Activated CD4-positive, alpha-beta T cell treated with anti-CD3 and anti-CD28 coated beads, Interleukin-2, amount 50 U/mL, for 16 hours (primary cell): ENCODE data around the gene ABCF3.
"Not testable (repeated sequence)": the region's sequence is repeated elsewhere in the genome, so short reads cannot be mapped to it uniquely, and the experiment has no call there.

Source experiments
- DNase-seq: peaks from one replicate; pipeline ENCODE4 v3.0.0-alpha.2; 2020

ABCF3 gene, protein sequence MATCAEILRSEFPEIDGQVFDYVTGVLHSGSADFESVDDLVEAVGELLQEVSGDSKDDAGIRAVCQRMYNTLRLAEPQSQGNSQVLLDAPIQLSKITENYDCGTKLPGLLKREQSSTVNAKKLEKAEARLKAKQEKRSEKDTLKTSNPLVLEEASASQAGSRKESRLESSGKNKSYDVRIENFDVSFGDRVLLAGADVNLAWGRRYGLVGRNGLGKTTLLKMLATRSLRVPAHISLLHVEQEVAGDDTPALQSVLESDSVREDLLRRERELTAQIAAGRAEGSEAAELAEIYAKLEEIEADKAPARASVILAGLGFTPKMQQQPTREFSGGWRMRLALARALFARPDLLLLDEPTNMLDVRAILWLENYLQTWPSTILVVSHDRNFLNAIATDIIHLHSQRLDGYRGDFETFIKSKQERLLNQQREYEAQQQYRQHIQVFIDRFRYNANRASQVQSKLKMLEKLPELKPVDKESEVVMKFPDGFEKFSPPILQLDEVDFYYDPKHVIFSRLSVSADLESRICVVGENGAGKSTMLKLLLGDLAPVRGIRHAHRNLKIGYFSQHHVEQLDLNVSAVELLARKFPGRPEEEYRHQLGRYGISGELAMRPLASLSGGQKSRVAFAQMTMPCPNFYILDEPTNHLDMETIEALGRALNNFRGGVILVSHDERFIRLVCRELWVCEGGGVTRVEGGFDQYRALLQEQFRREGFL

DNA sequence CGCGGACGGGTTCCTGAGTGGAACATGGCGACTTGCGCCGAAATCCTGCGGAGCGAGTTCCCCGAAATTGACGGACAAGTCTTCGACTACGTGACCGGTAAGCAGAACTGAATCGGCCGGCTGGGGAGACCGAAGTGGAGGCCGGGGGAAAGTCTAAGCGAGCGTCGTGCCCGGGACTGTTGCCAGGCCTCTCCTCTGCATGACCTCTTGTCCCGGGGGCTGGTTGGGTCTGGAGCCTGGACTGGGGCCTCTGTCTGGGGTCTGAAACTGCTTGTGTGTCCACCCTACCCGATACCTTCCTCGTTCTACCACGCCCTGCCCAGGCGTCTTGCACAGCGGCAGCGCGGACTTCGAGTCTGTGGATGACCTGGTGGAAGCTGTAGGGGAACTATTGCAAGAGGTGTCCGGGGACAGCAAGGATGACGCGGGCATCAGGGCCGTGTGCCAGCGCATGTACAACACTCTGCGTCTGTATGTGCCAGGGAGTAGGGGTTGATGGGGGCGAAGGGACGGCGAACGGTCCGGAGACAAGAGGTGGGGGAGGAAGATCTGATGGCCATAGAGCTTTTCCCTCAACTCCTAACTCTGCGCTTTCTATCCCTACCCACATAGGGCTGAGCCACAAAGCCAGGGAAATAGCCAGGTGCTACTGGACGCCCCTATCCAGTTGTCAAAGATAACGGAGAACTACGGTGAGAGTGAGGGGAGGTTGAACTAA, at the start of gene ABCF3:
ABCF3 (plus strand) TSS at position 16 of the 718 bp plus-strand sequence; CDS start at position 25, 9 bp downstream.
- no peak for DNase-seq

DNA sequence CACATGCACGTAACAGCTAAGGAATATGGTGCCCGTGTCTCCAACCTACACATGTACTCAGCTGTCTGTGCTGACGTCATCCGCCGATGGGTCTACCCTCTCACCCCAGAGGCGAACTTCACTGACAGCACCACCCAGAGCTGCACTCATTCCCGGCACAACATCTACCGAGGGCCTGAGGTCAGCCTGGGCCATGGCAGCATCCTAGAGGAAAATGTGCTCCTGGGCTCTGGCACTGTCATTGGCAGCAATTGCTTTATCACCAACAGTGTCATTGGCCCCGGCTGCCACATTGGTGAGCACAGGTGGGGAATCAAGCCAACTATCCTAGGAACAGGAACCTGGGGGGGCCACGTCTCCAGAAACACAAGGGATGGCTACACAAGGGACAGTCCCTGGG, 45.6 kb upstream of the ABCF3 start:
- DNase-seq: no peak

DNA sequence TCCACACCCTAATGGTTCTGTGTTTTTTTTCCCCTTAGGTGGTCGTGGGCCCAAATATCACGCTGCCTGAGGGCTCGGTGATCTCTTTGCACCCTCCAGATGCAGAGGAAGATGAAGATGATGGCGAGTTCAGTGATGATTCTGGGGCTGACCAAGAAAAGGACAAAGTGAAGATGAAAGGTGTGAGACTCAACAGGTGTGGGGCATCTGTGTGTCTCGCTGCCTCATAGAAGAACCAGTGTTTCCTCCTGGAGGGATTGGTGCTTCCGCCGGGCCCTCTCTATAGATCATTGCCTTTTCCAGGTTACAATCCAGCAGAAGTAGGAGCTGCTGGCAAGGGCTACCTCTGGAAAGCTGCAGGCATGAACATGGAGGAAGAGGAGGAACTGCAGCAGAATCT, 43.8 kb upstream of the ABCF3 start:
- DNase-seq: no peak

DNA sequence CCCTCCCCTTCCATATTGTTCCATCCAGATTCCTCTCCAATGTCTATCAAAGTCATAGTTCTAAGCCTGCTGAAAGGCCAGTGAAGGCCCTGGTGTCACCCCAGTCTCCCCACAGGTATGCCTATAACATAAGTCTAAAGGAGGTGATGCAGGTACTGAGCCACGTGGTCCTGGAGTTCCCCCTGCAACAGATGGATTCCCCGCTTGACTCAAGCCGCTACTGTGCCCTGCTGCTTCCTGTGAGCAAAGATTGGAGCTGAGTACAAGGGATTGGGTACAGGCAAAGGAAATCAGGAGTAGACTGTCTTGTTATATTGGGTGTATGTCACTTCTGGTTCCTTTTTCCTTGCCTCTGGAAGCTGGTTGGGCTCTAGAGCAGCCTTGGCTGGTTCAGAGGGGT, 42.7 kb upstream of the ABCF3 start:
- DNase-seq: no peak

DNA sequence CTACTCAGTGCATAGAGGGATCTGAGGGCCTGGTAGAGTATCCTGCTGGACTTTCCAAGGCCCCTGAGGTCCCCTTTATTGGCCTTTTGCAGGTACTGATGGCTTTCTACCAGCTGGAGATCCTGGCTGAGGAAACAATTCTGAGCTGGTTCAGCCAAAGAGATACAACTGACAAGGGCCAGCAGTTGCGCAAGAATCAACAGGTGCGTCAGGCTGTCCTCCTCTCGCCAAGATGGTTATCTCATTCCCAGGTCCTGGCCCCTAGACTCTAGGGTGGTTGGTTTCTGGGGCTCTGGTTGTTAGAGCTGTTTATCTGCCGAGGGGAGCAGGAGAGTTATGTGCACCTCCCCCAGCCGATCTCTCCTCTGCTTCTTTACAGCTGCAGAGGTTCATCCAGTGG, 41.5 kb upstream of the ABCF3 start:
- no peak for DNase-seq

- peak; percentile 22 for DNase-seq
Measured at GRCh38 chr3:184145111-184145524, 40.9 kb upstream of the ABCF3 start.

GRCh38 chr3:184145751-184146270, 40.2 kb upstream of the ABCF3 start:
- DNase-seq: no peak

DNA sequence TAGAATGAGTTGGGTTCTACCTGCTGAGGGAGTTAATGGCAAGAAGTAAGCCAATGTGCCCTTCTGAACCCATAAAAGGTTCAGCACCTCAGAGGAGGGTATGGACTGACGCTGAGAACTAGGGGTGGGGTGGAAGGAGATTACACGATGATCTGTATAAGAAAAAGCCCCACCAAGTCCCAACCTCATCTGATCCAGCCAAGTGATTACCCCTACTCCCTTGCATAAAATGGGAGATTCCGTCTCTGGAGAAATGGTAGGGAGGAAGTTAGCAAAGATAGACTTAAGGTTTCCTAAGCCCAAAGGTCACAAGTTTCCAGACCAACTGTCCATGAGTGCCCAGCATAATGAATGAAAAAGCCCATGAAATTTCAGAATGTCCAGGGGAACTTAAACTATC, 37.9 kb upstream of the ABCF3 start:
- DNase-seq: no peak

GRCh38 chr3:184149123-184149522, 36.9 kb upstream of the ABCF3 start:
- no peak for DNase-seq

DNA sequence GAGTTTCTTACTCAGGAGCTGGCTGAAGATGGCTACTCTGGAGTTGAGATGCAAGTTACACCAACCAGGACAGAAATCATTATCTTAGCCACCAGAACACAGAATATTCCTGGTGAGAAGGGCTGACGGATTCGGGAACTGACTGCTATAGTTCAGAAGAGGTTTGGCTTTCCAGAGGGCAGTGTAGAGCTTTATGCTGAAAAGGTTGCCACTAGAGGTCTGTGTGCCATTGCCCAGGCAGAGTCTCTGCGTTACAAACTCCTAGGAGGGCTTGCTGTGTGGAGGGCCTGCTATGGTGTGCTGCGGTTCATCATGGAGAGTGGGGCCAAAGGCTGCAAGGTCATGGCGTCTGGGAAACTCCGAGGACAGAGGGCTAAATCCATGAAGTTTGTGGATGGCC, 36.2 kb upstream of the ABCF3 start:
- not testable (repeated sequence) for DNase-seq

DNA sequence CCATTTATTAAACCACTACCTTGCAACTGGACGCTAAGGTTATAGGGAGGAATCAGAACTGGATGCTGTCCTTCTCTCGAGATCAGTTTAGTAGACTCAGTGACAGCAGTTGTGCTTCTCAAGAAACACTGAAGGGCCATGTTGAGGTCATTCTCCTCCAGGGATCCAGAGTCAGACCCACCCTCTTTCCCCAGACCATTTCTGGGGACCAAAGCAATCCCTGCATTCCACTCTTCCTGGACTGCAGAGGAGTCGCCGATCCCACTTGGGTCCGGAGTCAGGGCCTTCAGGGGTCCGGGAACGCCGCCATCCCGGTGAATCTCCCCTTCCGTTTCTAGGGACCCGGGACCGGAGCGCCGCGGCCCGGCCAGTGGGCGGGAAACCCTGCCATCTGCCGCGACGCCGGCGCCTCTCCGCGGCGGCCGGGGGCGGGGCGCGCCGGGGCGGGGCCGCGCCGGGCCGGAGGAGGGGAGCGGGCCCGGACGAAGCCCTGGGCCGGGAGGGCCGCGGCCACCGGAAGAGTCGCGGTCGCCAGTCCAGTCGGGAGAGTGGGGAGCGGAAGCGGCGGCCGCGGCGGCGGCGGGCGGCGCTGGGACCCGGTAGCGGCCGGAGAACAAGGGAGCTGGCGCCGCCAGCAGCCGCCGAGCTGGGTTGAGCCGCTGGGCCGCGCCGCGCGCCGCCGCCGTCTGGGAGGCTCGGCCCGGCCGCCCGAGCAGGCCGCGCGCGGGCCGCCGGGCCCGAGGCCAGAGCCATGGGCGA, 30.9 kb upstream of the ABCF3 start, which contains the start of gene DVL3:
DVL3 (plus strand) TSS at position 493 of the 759 bp plus-strand sequence; CDS start at position 752, 259 bp downstream.
- DNase-seq: peak; percentile 42

GRCh38 chr3:184155644-184156521, 30.1 kb upstream of the ABCF3 start:
- peak; percentile 41 for DNase-seq

DNA sequence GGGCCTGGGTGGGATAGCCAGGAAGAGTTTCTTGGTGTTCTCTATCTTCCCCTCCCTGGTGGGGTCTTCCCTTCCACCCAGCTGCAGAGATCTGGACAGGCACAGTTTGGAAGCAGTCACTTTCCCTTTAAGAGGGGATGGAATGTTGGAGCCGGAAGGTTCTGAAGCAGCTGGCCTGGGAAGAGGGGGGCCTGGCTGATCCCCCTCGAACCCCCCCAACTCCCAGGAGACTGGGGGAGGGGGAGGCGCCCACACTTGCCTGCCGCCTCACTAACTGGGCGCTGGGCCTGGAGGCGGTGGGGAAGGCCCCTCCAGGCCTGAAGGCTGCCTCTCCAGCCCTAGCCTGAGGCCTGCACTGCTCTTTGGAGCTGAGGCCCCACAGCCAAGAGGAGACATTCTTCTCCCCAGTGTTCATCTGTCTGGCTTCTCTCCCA, 29.5 kb upstream of the ABCF3 start:
- DNase-seq: no peak

- no peak for DNase-seq
Measured at GRCh38 chr3:184157206-184157605, 28.8 kb upstream of the ABCF3 start.

GRCh38 chr3:184158404-184158803, 27.6 kb upstream of the ABCF3 start:
- DNase-seq: no peak

DNA sequence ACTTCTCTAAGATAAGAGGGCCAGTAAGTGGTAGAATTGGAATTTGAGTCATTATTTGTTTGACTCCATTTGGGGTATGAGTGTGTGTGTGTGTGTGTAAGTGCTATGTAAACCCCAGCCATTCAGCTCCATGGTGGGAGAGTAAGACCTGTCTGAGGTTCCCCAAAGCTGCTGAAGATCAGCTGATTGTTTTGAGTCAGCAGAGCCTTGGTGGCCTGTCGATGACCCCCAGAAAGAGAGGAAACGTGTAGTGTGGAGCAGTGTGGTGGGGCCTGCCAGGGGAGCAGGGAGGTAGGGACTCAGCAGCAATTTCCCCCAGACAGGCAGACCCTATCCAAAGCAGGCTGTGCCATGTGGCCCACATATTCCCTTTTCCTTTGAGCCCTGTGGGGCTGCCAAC, 25.5 kb upstream of the ABCF3 start:
- DNase-seq: peak; percentile 21

DNA sequence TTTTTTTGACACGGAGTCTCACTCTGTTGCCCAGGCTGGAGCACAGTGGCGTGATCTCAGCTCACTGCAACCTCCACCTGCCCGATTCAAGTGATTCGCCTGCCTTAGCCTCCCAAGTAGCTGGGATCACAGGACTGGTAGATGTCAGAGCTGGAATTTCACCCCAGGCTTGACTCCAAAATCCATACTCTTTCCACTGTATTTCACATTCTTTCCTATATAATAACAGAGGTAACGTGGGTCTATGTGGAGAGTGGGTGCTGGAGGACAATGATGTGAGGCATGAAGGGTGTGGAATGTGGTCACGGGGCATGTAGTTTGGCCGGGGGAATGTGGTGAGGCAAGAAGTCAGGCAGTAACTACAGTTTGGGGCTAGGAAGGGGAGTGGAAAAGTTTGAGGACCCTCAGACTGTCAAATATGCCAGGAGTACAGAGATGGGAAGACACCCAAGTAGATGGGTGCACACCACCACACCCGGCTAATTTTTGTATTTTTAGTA, 23.4 kb upstream of the ABCF3 start:
- DNase-seq: not testable (repeated sequence)

DNA sequence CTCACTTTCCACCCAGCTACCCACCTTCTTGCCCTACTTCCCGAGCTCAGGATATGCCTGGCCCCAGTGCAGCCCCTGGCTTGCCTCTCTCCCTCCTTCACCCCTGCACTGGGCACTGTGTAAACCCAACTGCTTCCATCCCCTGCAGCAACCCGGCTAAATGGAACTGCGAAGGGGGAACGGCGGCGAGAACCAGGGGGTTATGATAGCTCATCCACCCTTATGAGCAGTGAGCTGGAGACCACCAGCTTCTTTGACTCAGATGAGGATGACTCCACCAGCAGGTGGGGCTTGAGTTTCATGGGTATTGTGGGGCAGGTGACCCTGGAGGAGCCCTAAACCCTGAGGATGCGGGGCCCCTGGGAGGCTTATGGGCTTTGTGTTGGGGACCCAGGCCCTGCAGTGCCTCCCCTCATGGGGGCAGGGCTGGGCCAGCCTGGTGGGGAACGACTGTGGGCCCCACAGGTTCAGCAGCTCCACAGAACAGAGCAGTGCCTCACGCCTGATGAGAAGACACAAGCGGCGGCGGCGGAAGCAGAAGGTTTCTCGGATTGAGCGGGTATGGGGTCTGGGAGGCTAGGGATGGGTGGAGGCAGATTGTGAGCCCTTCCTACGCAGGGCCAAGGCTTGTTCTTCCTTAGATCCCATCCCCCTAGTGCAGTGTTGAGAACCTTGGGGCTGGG, 21.2 kb upstream of the ABCF3 start:
- DNase-seq: no peak

DNA sequence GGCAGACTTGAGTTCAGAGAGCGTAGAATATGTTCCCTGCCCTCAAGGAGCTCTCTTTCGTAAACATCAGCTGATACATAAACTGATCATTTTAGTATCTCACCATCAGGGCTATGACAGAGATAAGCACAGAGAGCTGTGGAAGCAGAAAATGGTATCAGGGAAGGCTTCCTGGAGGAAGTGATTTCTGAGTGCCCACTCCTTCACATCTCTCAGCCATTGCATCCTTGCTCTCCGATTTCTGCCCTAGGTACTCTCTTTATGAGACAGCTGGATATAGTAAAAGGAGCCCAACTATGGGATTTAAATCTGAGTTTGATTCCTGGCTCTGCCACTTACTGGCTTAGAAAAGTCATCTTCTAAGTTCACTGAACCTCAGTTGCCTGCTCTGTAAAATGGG, 20.5 kb upstream of the ABCF3 start:
- DNase-seq: no peak

DNA sequence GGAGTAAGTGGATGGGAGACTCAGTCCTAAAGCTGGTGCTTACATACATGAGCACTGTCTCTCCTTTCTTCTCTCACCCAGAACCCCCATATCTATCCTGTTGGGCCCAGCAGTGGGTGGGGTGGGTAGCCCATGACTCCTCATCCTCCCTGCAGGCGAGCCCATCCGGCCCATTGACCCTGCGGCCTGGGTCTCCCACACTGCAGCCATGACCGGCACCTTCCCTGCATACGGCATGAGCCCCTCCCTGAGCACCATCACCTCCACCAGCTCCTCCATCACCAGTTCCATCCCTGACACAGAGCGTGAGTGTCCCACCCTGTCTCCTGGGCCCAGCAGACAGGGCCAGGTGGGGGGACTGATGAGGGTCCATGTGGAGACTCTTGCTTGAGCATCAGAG, 19.3 kb upstream of the ABCF3 start:
- no peak for DNase-seq

DNA sequence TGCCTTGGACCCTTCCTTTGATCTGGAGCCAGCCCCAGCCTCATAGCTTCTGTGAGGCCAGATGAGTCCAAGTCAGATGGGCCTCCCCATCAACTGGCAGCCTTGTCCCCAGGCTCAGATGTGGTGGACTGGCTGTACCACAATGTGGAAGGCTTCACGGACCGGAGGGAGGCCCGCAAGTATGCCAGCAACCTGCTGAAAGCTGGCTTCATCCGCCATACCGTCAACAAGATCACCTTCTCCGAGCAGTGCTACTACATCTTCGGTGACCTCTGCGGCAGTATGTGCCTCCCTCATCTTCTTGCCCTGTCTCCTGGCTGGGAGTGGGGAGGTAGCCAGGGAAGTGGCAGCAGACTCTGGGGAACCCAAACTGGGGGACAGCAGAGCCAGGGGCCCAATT, 18.2 kb upstream of the ABCF3 start:
- DNase-seq: no peak
